BE2C (cell line): ENCODE results near the gene MECR.

Experiments used
- DNase-seq: peaks from one replicate; pipeline ENCODE4 v3.0.0-alpha.2; 2020
- H3K27me3 ChIP-seq: fragments of 250-450 bp; sonication (Bioruptor Pico); 2 replicates; pipeline ENCODE4 v1.5.1; 2020; ENCODE audit warnings: mild to moderate bottlenecking
- H3K36me3 ChIP-seq: fragments of 250-450 bp; sonication (Bioruptor Pico); 2 replicates; pipeline ENCODE4 v1.5.1; 2020; ENCODE audit warnings: mild to moderate bottlenecking
- H3K4me1 ChIP-seq: fragments of 250-450 bp; sonication (Bioruptor Pico); 2 replicates; pipeline ENCODE4 v1.5.1; 2020
- H3K4me3 ChIP-seq: 2 replicates; pipeline ENCODE4 v1.5.1; 2011; ENCODE audit warnings: low read depth, low read length
- H3K9me3 ChIP-seq: fragments of 250-450 bp; sonication (Bioruptor Pico); 2 replicates; pipeline ENCODE4 v1.5.1; 2020
- CTCF ChIP-seq: IDR thresholded peaks from 2 replicates; pipeline ENCODE4 v1.5.1; 2012; ENCODE audit warnings: mild to moderate bottlenecking, low read depth, low read length

Gene MECR

DNA sequence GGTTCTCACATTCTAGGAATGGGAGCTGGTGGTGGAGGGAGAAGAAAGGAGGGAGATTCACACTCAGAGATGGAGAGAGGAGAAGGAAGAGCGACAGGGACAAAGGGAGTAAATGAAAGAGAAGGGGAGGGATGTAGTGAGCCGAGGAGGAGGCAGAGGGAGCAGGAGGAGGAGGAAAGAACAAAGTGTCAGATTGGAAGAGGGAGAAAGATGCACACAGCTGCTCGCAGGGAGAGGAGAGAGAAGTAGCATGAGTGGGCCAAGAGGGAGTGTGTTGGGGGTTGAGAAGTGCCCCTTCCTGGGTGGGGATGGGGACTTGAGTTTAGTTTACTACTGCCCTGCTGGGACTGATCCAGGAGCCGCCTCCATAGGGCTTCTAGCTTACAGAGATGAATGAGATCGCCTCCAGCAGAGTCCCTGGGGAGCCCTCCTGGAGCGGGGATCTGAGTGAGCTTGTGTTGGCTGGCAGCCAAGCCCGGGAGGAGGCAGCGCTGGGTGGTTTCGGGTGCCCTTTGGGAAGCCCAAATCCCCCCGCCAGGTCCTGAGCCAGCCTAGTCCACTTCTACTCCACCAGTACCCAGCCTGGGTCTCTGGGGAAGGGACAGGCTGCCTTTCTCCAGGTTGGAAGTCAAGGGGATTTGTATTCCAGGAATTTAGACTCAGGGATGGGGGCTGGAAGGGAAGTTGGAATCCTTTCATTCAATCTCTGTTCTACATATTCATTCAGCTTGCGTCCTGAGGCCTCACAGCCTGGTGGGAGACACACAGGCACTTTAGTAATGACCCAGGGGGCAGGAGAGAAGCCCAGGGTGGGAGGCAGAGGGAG, 26.5 kb upstream of the MECR start:
- Histone ChIP-seq H3K9me3 (no peaks in the 10 kb centered on the region), H3K27me3 (no peaks in the 10 kb centered on the region), H3K4me1 (peaks cover 14% of the 10 kb centered on the region), H3K4me3 (no peak overlapping the region), H3K36me3 (0 out of 2 replicates have a peak, but pooled peaks cover 2% of the 10 kb centered on the region)
- DNase-seq: peak; percentile 77
- TF ChIP-seq CTCF: no peak

DNA sequence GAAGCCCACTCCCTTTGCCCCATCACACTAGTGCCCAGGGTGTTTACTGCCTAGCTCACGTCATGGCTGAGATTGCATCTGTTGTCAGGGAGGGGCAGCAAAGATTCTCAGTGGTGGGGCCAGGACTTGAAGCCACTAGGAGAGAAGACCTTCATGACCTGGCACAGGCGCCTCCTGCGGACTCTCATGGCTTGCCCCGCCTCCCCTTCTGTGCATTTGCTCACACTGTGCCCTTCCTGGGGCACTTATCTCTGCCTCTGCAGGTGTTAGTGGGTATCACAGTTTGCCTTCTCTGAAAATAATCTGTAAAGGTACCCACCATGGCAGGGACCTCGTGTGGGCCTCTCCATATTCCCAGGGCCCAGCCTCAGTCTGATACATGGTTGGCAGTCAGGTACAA, 25.7 kb upstream of the MECR start:
- TF ChIP-seq CTCF: no peak
- H3K27me3 ChIP-seq: no peaks in the 10 kb centered on the region
- no peak for DNase-seq

DNA sequence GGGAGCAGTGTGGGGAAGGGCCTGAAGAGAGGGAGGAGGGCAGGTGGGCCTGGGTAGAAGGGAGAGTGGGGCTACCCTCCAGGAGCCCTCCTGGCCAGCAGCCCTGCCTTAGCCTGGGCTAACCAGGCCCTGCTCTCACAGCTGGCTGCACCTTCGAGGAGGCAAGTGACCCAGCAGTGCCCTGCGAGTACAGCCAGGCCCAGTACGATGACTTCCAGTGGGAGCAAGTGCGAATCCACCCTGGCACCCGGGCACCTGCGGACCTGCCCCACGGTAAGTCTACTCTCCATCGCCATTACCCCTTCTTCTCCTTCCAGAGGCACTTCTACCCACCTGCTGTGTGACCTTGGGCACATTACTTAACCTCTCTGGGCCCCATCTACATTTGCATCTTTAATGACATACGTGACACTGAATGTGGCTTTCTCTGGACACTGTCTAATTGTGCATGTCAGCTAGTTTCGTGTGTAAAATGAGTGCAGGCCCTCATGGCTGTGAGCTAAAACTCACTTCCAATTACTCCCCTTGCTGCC, 24.5 kb upstream of the MECR start:
- Histone ChIP-seq H3K4me3 (no peak overlapping the region), H3K36me3 (0 out of 2 replicates have a peak, but pooled peaks cover 2% of the 10 kb centered on the region), H3K4me1 (peaks cover 14% of the 10 kb centered on the region), H3K9me3 (no peaks in the 10 kb centered on the region), H3K27me3 (no peaks in the 10 kb centered on the region)
- DNase-seq: no peak
- TF ChIP-seq CTCF: no peak

More for the DNA sequence above, 25.7 kb upstream of the MECR start:
- H3K4me1 ChIP-seq: peaks cover 14% of the 10 kb centered on the region
- H3K36me3 ChIP-seq: 0 out of 2 replicates have a peak, but pooled peaks cover 2% of the 10 kb centered on the region
- H3K4me3 ChIP-seq: no peak overlapping the region
- H3K9me3 ChIP-seq: no peaks in the 10 kb centered on the region

DNA sequence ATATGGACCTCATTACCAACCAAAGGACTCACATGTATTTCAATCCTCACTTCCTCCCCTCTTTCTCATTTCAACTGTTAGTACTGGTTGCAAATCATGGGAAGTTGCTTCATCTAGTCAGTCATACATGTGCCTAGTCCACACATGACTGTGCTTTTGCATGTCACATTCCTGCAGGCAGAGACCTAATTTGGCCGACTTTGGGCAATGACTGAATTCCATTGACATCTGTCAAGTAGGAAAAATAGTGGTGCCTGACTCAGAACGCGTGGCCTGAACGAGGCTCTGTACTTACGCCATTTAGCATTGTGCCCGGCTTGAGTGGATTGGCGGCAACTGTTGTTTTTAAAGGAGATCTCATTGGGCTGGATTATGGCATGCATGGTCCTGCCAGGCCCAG, 23.6 kb upstream of the MECR start:
- H3K4me1 ChIP-seq: peaks cover 14% of the 10 kb centered on the region
- H3K36me3 ChIP-seq: 0 out of 2 replicates have a peak, but pooled peaks cover 2% of the 10 kb centered on the region
- no peaks in the 10 kb centered on the region for H3K9me3 ChIP-seq
- no peak overlapping the region for H3K4me3 ChIP-seq
- DNase-seq: no peak
- TF ChIP-seq CTCF: no peak
- no peaks in the 10 kb centered on the region for H3K27me3 ChIP-seq

- TF ChIP-seq CTCF: no peak
- no peak for DNase-seq
- Histone ChIP-seq H3K36me3 (0 out of 2 replicates have a peak, but pooled peaks cover 2% of the 10 kb centered on the region), H3K4me1 (peaks cover 14% of the 10 kb centered on the region), H3K9me3 (no peaks in the 10 kb centered on the region), H3K4me3 (no peak overlapping the region), H3K27me3 (no peaks in the 10 kb centered on the region)
Observed at GRCh38 chr1:29253180-29253579, 22.4 kb upstream of the MECR start.
